ENCODE measurements around the gene OR11H7.

Gene OR11H7

GRCh38 chr14:20280265-20280664 lies 51.5 kb downstream of the OR11H7 start:
- peak; percentile 7 for DNase-seq
